EH (cell line): ENCODE measurements around the gene SLC39A13.

Experiments used
- DNase-seq: peaks from one replicate; pipeline ENCODE4 v3.0.0-alpha.2; 2015; ENCODE audit warnings: low read depth

Gene SLC39A13

GRCh38 chr11:47453365-47453764 lies 45.0 kb downstream of the SLC39A13 start:
- no peak for DNase-seq

DNA sequence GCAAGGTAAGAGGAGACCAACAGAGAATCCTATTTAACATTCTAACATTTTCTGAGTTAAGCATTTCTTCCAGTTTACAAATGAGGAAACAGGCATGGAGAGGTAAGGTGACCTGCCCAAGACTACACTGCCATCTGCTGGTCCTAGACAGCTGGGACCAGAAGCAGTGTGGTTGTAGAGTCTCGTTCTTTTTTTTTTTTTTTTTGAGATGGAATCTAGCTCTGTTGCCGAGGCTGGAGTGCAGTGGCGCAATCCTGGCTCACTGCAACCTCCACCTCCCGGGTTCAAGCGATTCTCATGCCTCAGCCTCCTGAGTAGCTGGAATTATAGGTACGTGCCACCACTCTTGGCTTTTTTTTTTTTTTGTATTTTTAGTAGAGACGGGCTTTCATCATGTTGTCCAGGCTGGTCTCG lies 45.9 kb downstream of the SLC39A13 start:
- peak; percentile 86 for DNase-seq

DNA sequence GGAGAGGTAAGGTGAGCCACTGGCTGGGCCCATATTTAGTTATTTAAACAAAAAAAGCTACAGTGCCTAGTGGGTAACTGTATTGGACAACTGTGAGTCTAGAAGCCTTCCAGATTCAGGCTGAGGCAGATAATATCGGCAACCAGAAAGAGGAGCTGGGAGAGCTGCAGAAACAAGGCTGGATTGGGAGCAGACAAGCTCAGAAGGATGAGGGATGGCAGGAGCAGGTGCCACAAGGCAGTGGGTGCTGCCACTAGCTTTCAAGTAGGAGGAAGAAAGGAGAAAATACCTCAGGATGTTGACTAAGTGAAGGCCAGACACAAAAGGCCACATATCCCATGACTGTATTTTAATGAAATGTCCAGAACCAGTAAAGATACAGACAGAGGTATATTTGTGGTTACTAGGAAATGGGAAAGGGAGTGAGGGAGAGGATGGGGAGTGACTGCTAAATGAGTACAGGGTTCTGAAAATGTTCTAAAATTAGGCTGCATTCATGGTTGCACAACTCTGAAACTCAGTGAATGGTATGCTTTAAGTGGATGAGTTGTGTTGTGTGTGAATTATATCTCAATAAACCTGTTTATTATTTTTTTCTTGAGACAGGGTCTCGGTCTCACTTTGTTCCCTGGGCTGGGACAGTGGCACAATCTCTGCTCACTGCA lies 52.3 kb downstream of the SLC39A13 start:
- peak; percentile 46 for DNase-seq

GRCh38 chr11:47461876-47462275 lies 53.5 kb downstream of the SLC39A13 start:
- DNase-seq, result no peak

- peak; percentile 18 for DNase-seq
Measured at GRCh38 chr11:47464483-47464882, 56.1 kb downstream of the SLC39A13 start.
